Neural cell (in vitro differentiated cells): Measurements from ENCODE around the gene NUF2. TPM values are rescaled to one million over a fixed set of nuclear protein-coding genes. Genes with fewer than 3 reads are reported as not detected.

Source experiments
- H2AFZ ChIP-seq: fragments of 200-600, 300-800 bp; sonication (generic), shearing (Covaris generic); 2 replicates; pipeline ENCODE4 v1.6.0; 2014; ENCODE audit warnings: low read depth, mild to moderate bottlenecking, antibody characterized with exemption, low read length, moderate library complexity
- H3F3A ChIP-seq: fragments of 200-600 bp; shearing (Covaris generic); 2 replicates; pipeline ENCODE4 v1.6.1; 2016; ENCODE audit warnings: mild to moderate bottlenecking, moderate library complexity, mixed read lengths, antibody characterized with exemption, low read length; ENCODE audit not compliant: insufficient read depth, poor library complexity, severe bottlenecking
- H3K27ac ChIP-seq: fragments of 200-600, 300-800 bp; sonication (generic), shearing (Covaris generic); 2 replicates; pipeline ENCODE4 v1.5.1; 2014; ENCODE audit warnings: mild to moderate bottlenecking, low read length, moderate library complexity
- H3K27me3 ChIP-seq: fragments of 300-800, 200-600 bp; sonication (generic), shearing (Covaris generic); 2 replicates; pipeline ENCODE4 v1.6.0; 2014; ENCODE audit warnings: mild to moderate bottlenecking, low read depth, low read length, moderate library complexity; ENCODE audit not compliant: insufficient read depth
- H3K36me3 ChIP-seq: fragments of 300-800, 200-600 bp; sonication (generic), shearing (Covaris generic); 2 replicates; pipeline ENCODE4 v1.5.1; 2014; ENCODE audit warnings: mild to moderate bottlenecking, antibody characterized with exemption, low read length, moderate library complexity; ENCODE audit not compliant: insufficient read depth
- H3K4me2 ChIP-seq: fragments of 300-800, 200-600 bp; sonication (generic), shearing (Covaris generic); 2 replicates; pipeline ENCODE4 v1.6.0; 2014; ENCODE audit warnings: mild to moderate bottlenecking, low read length
- H3K4me3 ChIP-seq: fragments of 300-800, 200-600 bp; sonication (generic), shearing (Covaris generic); 2 replicates; pipeline ENCODE4 v1.5.1; 2014; ENCODE audit warnings: mild to moderate bottlenecking, low read length, moderate library complexity
- H3K79me2 ChIP-seq: fragments of 200-600 bp; shearing (Covaris generic); replicated peaks from 2 replicates; pipeline ENCODE4 v1.6.0; 2014; ENCODE audit warnings: mild to moderate bottlenecking, low read length, moderate library complexity; ENCODE audit not compliant: insufficient read depth
- H3K9ac ChIP-seq: fragments of 300-800, 200-600 bp; sonication (generic), shearing (Covaris generic); 2 replicates; pipeline ENCODE4 v1.6.1; 2016; ENCODE audit warnings: mild to moderate bottlenecking, low read length, mixed read lengths
- H3K9me2 ChIP-seq: fragments of 200-600 bp; shearing (Covaris generic); 2 replicates; pipeline ENCODE4 v1.6.1; 2016; ENCODE audit warnings: mild to moderate bottlenecking, low read length, mixed read lengths; ENCODE audit not compliant: insufficient read depth
- H3K9me3 ChIP-seq: fragments of 200-600, 300-800 bp; sonication (generic), shearing (Covaris generic); 2 replicates; pipeline ENCODE4 v1.6.1; 2016; ENCODE audit warnings: mild to moderate bottlenecking, mixed run types, low read length, moderate library complexity, mixed read lengths
- H4K20me1 ChIP-seq: fragments of 200-600 bp; shearing (Covaris generic); 2 replicates; pipeline ENCODE4 v1.6.1; 2016; ENCODE audit warnings: mild to moderate bottlenecking, mixed run types; ENCODE audit not compliant: insufficient read depth
- CTCF ChIP-seq: fragments of 450-650 bp; IDR thresholded peaks from 2 replicates; pipeline ENCODE4 v1.5.1; 2014; ENCODE audit warnings: antibody characterized with exemption, mild to moderate bottlenecking, moderate library complexity; ENCODE audit not compliant: poor library complexity, severe bottlenecking
- EP300 ChIP-seq: fragments of 450-650 bp; conservative IDR thresholded peaks from 2 replicates; pipeline ENCODE4 v1.6.1; 2014; ENCODE audit warnings: antibody characterized with exemption, mild to moderate bottlenecking, moderate library complexity; ENCODE audit not compliant: poor library complexity, severe bottlenecking
- EZH2 ChIP-seq: fragments of 200-600, 300-800 bp; shearing (Covaris generic), sonication (generic); IDR thresholded peaks from 2 replicates; pipeline ENCODE4 v1.6.1; 2014; ENCODE audit warnings: antibody characterized with exemption, low read length, borderline replicate concordance, mild to moderate bottlenecking; ENCODE audit not compliant: insufficient read depth, poor library complexity, severe bottlenecking
- MXI1 ChIP-seq: fragments of 450-650 bp; conservative IDR thresholded peaks from 2 replicates; pipeline ENCODE4 v1.6.1; 2014; ENCODE audit warnings: antibody characterized with exemption, mild to moderate bottlenecking; ENCODE audit not compliant: poor library complexity, severe bottlenecking
- POLR2AphosphoS5 ChIP-seq: IDR thresholded peaks from 2 replicates; pipeline ENCODE4 v1.6.1; 2012
- RAD21 ChIP-seq: fragments of 450-650 bp; conservative IDR thresholded peaks from 2 replicates; pipeline ENCODE4 v1.6.1; 2014; ENCODE audit warnings: antibody characterized with exemption, mild to moderate bottlenecking, moderate library complexity
- SMC3 ChIP-seq: fragments of 450-650 bp; conservative IDR thresholded peaks from 2 replicates; pipeline ENCODE4 v1.6.1; 2014; ENCODE audit warnings: antibody characterized with exemption, mild to moderate bottlenecking, moderate library complexity; ENCODE audit not compliant: poor library complexity
- TAF1 ChIP-seq: IDR thresholded peaks from 2 replicates; pipeline ENCODE4 v1.6.1; 2012; ENCODE audit warnings: low read depth
- polyA plus RNA-seq: library from polyadenylated mRNA; depleted of rRNA; stranded (reverse); fragments of >200 nt; gene quantifications from 2 replicates; pipeline ENCODE4 v1.2.3, GENCODE V29; 2014
- TF ChIP-seq, protein P1 (sequence below): IDR thresholded peaks from 2 replicates; pipeline ENCODE4 v1.6.1; 2012; ENCODE audit warnings: borderline replicate concordance

The NUF2 gene
- polyA plus RNA-seq, 1 donor from 2014 or later, result 2.8 TPM

- no peak overlapping the region for H3K27ac ChIP-seq
- no peak for TF ChIP-seq MXI1
- TF ChIP-seq TAF1, result no peak
- TF ChIP-seq, protein P1, sequence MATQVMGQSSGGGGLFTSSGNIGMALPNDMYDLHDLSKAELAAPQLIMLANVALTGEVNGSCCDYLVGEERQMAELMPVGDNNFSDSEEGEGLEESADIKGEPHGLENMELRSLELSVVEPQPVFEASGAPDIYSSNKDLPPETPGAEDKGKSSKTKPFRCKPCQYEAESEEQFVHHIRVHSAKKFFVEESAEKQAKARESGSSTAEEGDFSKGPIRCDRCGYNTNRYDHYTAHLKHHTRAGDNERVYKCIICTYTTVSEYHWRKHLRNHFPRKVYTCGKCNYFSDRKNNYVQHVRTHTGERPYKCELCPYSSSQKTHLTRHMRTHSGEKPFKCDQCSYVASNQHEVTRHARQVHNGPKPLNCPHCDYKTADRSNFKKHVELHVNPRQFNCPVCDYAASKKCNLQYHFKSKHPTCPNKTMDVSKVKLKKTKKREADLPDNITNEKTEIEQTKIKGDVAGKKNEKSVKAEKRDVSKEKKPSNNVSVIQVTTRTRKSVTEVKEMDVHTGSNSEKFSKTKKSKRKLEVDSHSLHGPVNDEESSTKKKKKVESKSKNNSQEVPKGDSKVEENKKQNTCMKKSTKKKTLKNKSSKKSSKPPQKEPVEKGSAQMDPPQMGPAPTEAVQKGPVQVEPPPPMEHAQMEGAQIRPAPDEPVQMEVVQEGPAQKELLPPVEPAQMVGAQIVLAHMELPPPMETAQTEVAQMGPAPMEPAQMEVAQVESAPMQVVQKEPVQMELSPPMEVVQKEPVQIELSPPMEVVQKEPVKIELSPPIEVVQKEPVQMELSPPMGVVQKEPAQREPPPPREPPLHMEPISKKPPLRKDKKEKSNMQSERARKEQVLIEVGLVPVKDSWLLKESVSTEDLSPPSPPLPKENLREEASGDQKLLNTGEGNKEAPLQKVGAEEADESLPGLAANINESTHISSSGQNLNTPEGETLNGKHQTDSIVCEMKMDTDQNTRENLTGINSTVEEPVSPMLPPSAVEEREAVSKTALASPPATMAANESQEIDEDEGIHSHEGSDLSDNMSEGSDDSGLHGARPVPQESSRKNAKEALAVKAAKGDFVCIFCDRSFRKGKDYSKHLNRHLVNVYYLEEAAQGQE, result no peak
- TF ChIP-seq POLR2AphosphoS5, result no peak
- TF ChIP-seq SMC3, result no peak
- TF ChIP-seq EP300, result no peak
- TF ChIP-seq EZH2, result no peak
- no peak for TF ChIP-seq RAD21
- TF ChIP-seq CTCF, result no peak
Observed at GRCh38 chr1:163366555-163366954, 44.8 kb downstream of the NUF2 start.

DNA sequence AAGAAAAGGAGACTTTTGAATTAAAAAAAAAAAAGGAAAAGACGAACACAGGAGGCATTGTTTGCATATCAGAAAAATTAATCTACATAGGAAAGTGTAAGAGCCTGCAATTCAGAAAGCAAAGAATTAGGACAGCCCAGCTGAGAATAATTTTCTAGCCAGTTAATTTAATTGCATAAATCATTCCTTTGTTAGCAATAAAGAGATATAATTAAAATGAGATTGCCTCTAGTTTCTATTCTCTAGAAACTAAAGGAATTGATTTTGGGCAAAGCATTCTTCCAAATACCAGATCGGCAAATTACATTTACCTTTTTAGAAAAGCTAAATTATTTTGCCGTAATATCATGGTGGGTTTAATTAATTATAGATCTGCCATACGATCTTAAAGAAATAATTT lies 46.0 kb downstream of the NUF2 start:
- H4K20me1 ChIP-seq, result no peaks in the 10 kb centered on the region
- H2AFZ ChIP-seq, result no peak overlapping the region
- H3K36me3 ChIP-seq, result no peaks in the 10 kb centered on the region
- H3F3A ChIP-seq, result no peaks in the 10 kb centered on the region
- no peaks in the 10 kb centered on the region for H3K79me2 ChIP-seq
- H3K4me2 ChIP-seq, result no peak overlapping the region
- H3K9me2 ChIP-seq, result no peaks in the 10 kb centered on the region
- no peak overlapping the region for H3K4me3 ChIP-seq
- H3K27ac ChIP-seq, result no peak overlapping the region
- no peak for TF ChIP-seq EP300
- TF ChIP-seq SMC3, result no peak
- TF ChIP-seq, protein P1, result no peak
- no peak for TF ChIP-seq TAF1
- TF ChIP-seq MXI1, result no peak
- TF ChIP-seq RAD21, result no peak
- TF ChIP-seq EZH2, result no peak
- TF ChIP-seq CTCF, result no peak
- TF ChIP-seq POLR2AphosphoS5, result no peak
- no peaks in the 10 kb centered on the region for H3K9me3 ChIP-seq
- no peaks in the 10 kb centered on the region for H3K27me3 ChIP-seq
- H3K9ac ChIP-seq, result no peak overlapping the region

More at GRCh38 chr1:163366555-163366954, 44.8 kb downstream of the NUF2 start:
- no peaks in the 10 kb centered on the region for H3K79me2 ChIP-seq
- H3K27me3 ChIP-seq, result no peaks in the 10 kb centered on the region
- no peak overlapping the region for H3K4me3 ChIP-seq
- no peaks in the 10 kb centered on the region for H3K36me3 ChIP-seq
- H3K9me2 ChIP-seq, result no peaks in the 10 kb centered on the region
- H3K9ac ChIP-seq, result no peak overlapping the region
- no peaks in the 10 kb centered on the region for H4K20me1 ChIP-seq
- no peaks in the 10 kb centered on the region for H3F3A ChIP-seq
- no peak overlapping the region for H2AFZ ChIP-seq
- H3K9me3 ChIP-seq, result no peaks in the 10 kb centered on the region
- H3K4me2 ChIP-seq, result no peak overlapping the region
